KOPT-K1 (cell line): ENCODE data around the gene ATF4.

Experiments
- H3K27ac ChIP-seq: fragments of 200-600 bp; sonication (generic); 2 replicates; pipeline ENCODE4 v1.5.1; 2016; ENCODE audit warnings: antibody characterized with exemption, mild to moderate bottlenecking, low read depth, low read length; ENCODE audit not compliant: poor library complexity, severe bottlenecking
- H3K36me3 ChIP-seq: fragments of 200-600 bp; sonication (generic); 2 replicates; pipeline ENCODE4 v1.5.1; 2017; ENCODE audit warnings: antibody characterized with exemption, mild to moderate bottlenecking, low read length, moderate library complexity; ENCODE audit not compliant: insufficient read depth
- H3K9me3 ChIP-seq: fragments of 200-600 bp; sonication (generic); 2 replicates; pipeline ENCODE4 v1.5.1; 2017; ENCODE audit warnings: antibody characterized with exemption, low read length, mild to moderate bottlenecking; ENCODE audit not compliant: insufficient read depth, poor library complexity, severe bottlenecking

The ATF4 gene

GRCh38 chr22:39481595-39481994 lies 38.8 kb upstream of the ATF4 start:
- Histone ChIP-seq H3K36me3 (no peaks in the 10 kb centered on the region), H3K9me3 (no peaks in the 10 kb centered on the region), H3K27ac (no peak overlapping the region)

- no peaks in the 10 kb centered on the region for H3K9me3 ChIP-seq
- no peaks in the 10 kb centered on the region for H3K36me3 ChIP-seq
- no peak overlapping the region for H3K27ac ChIP-seq
Observed at GRCh38 chr22:39482768-39483167, 37.6 kb upstream of the ATF4 start.

- H3K27ac ChIP-seq = no peak overlapping the region
- H3K36me3 ChIP-seq = no peaks in the 10 kb centered on the region
- no peaks in the 10 kb centered on the region for H3K9me3 ChIP-seq
Observed at GRCh38 chr22:39486951-39487825, 33.2 kb upstream of the ATF4 start.

GRCh38 chr22:39487826-39488520 lies 32.4 kb upstream of the ATF4 start:
- Histone ChIP-seq H3K36me3 (no peaks in the 10 kb centered on the region), H3K27ac (no peak overlapping the region)

GRCh38 chr22:39488563-39489083 lies 31.7 kb upstream of the ATF4 start:
- Histone ChIP-seq H3K36me3 (no peaks in the 10 kb centered on the region), H3K27ac (no peak overlapping the region), H3K9me3 (no peaks in the 10 kb centered on the region)

More at GRCh38 chr22:39487826-39488520, 32.4 kb upstream of the ATF4 start:
- H3K9me3 ChIP-seq = no peaks in the 10 kb centered on the region

- Histone ChIP-seq H3K9me3 (no peaks in the 10 kb centered on the region), H3K36me3 (no peaks in the 10 kb centered on the region), H3K27ac (no peak overlapping the region)
Observed at GRCh38 chr22:39489094-39490068, 31.0 kb upstream of the ATF4 start.

GRCh38 chr22:39490135-39490798 lies 30.1 kb upstream of the ATF4 start:
- no peaks in the 10 kb centered on the region for H3K9me3 ChIP-seq
- H3K36me3 ChIP-seq = no peaks in the 10 kb centered on the region
- H3K27ac ChIP-seq = no peak overlapping the region

- Histone ChIP-seq H3K27ac (no peak overlapping the region), H3K36me3 (no peaks in the 10 kb centered on the region), H3K9me3 (no peaks in the 10 kb centered on the region)
Observed at GRCh38 chr22:39490966-39491680, 29.2 kb upstream of the ATF4 start.

GRCh38 chr22:39491696-39492095 lies 28.7 kb upstream of the ATF4 start:
- Histone ChIP-seq H3K27ac (no peak overlapping the region), H3K9me3 (no peaks in the 10 kb centered on the region), H3K36me3 (no peaks in the 10 kb centered on the region)

GRCh38 chr22:39492186-39492585 lies 28.2 kb upstream of the ATF4 start:
- Histone ChIP-seq H3K9me3 (no peaks in the 10 kb centered on the region), H3K27ac (no peak overlapping the region), H3K36me3 (no peaks in the 10 kb centered on the region)

- Histone ChIP-seq H3K36me3 (no peaks in the 10 kb centered on the region), H3K27ac (no peak overlapping the region), H3K9me3 (no peaks in the 10 kb centered on the region)
Observed at GRCh38 chr22:39493759-39494158, 26.6 kb upstream of the ATF4 start.

GRCh38 chr22:39494471-39495120 lies 25.8 kb upstream of the ATF4 start:
- Histone ChIP-seq H3K36me3 (no peaks in the 10 kb centered on the region), H3K27ac (no peak overlapping the region), H3K9me3 (no peaks in the 10 kb centered on the region)

- H3K9me3 ChIP-seq = no peaks in the 10 kb centered on the region
- H3K27ac ChIP-seq = no peak overlapping the region
- no peaks in the 10 kb centered on the region for H3K36me3 ChIP-seq
Observed at GRCh38 chr22:39496131-39496838, 24.1 kb upstream of the ATF4 start.
